GM18909 (cell line): Measurements from ENCODE around the gene FBXO41.
A peak's percentile ranks its signal among the peaks of the same experiment; 100 is the strongest.

ENCODE experiments used
- ATAC-seq: cut with Tn5 transposase; IDR thresholded peaks from one replicate; pipeline ENCODE4 v1.9.1; 2021; ENCODE audit warnings: mild to moderate bottlenecking; ENCODE audit not compliant: unreplicated experiment, poor library complexity

The FBXO41 gene, protein sequence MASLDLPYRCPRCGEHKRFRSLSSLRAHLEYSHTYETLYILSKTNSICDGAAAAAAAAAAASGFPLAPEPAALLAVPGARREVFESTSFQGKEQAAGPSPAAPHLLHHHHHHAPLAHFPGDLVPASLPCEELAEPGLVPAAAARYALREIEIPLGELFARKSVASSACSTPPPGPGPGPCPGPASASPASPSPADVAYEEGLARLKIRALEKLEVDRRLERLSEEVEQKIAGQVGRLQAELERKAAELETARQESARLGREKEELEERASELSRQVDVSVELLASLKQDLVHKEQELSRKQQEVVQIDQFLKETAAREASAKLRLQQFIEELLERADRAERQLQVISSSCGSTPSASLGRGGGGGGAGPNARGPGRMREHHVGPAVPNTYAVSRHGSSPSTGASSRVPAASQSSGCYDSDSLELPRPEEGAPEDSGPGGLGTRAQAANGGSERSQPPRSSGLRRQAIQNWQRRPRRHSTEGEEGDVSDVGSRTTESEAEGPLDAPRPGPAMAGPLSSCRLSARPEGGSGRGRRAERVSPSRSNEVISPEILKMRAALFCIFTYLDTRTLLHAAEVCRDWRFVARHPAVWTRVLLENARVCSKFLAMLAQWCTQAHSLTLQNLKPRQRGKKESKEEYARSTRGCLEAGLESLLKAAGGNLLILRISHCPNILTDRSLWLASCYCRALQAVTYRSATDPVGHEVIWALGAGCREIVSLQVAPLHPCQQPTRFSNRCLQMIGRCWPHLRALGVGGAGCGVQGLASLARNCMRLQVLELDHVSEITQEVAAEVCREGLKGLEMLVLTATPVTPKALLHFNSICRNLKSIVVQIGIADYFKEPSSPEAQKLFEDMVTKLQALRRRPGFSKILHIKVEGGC

GRCh38 chr2:73284296-73285158 lies at the start of gene FBXO41:
FBXO41 (minus strand) TSS chr2:73284478; CDS start chr2:73269630, 14,848 bp downstream.
- peak; percentile 69 for ATAC-seq

DNA sequence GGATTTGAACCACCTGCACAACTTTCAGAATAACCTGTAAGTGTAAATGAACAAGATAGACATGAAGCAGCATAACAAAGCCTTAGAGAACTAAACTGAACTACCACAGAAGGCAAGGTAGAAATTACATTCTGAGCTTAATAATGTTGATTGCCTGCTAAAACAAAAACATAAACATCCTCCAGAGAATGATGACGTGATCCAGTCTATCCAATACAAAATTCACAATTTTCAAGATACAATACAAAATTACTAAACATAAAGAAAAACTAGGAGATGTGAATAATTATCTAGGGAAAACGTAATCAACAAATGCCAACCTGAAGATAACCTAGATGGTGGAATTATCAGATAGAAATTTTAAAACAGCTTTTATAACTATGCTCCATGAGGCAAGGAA lies 49.8 kb upstream of the FBXO41 start:
- no peak for ATAC-seq

DNA sequence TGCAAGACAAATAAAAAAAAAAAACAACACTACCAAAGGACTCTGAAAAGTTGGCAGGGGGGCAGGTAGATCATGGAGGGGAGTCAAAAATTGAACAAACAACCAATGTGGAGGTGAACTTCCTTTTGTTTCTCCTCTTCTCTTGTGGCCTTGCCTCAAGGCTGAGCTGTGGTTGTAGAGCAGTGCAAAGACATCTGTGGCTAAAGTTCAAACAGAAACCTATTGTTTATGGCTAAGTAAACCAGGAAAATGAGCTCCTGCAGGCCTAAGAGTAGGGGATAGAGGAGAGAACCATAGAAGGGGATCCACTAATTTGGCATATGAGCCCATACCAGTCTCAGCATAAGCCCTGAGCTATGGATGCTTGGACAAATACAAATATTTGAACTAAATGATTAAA lies 49.3 kb upstream of the FBXO41 start:
- ATAC-seq: no peak

GRCh38 chr2:73324126-73324725 lies 39.9 kb upstream of the FBXO41 start:
- no peak for ATAC-seq

GRCh38 chr2:73323551-73323950 lies 39.3 kb upstream of the FBXO41 start:
- ATAC-seq: no peak

DNA sequence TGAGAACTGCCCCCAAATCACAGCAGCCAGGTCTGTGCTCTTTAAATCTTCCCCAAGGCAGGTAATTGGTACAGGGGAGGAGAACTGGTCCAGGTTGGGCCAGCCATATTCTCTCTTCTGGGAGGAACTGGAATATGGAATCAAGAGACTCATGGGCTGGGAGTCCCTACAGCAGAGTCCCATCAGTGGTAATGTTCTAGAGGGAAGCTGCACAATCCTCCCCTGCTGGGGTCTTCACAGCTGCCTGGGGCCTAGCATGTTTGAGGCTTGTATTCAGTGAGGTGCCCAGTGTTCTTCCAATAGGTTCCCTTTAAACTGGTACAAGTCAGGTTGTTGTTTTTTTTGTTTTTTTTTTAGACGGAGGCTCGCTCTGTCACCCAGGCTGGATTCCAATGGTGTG lies 30.2 kb upstream of the FBXO41 start:
- no peak for ATAC-seq

- ATAC-seq: no peak
Observed at GRCh38 chr2:73307720-73308119, 23.4 kb upstream of the FBXO41 start.

DNA sequence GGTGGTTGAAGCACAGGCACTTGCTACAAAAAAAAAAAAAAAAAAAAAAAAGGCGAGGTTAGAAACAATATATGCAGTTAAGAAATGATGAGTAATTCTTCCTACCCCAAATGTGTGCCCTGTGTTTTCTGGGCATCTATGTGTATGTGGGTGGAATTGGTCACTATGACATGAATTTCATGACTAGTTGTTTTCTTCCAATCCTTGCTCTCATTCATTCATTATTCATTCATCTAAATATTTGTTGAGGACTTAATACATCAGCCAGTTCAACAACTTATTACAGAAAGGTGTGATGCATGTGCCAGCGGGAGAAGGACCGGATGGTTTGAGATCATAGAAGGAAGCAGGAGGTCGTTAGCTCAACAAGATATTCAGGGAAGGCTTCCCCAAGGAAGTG lies 17.4 kb upstream of the FBXO41 start:
- no peak for ATAC-seq

DNA sequence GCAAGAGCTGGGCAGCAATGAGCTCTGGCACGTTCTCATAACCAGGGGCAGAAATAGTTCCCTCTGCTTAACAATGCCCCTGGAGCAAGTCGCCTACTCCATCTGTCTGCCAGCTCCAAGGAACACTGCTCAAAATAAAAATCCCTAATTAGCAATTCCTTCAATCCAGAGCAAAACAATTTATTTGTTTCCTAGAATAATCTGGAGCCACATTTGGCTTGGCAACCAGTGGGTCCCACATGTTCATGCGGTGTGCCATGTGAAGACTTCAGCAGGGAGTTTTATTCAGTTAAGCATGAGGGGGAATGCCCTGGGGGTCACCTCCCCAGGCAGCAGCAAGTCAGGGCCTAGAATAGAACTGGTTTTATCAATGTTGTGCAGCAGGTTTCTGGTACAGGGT lies 16.6 kb upstream of the FBXO41 start:
- ATAC-seq: no peak

DNA sequence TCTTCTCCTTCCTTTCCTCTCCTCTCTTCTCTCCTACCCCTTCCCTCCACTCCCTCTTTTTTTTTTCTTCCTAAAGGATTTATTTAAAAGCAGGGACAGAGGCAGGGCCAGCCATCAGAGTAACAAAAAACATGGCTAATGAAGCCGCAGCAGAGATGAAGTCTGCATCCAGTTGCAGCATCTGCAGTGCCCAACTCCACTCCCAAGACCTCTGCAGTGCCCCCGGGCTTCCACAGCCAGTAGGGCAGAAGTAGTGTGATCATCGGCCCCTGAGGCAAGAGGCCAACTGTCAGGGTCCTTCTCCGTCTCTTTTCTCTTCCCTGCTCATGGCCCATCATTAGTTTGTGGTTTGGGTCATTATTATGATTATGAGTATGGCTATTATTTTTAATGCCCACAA lies 13.3 kb upstream of the FBXO41 start:
- ATAC-seq: no peak

- no peak for ATAC-seq
Observed at GRCh38 chr2:73297151-73297559, 12.9 kb upstream of the FBXO41 start.

GRCh38 chr2:73295751-73296400 lies 11.6 kb upstream of the FBXO41 start:
- ATAC-seq: no peak

DNA sequence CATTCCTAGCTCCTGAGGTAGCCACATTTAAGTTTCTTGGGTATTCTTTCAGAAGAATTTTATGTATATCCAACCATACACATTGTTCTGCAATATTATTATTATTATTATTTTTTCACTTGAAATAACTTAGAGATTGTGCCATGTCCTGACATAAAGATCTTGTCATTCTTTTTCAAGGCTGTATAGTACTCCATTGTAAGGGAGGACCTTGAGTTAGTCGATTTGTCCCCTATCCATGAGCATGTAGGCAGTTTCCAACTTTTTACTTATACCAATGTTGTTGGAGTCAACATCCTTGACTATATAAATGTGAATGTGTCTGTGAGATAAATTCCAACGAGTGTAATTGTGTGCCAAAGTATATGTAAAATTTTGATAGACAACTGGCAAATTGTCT lies 10.0 kb upstream of the FBXO41 start:
- no peak for ATAC-seq

- peak; percentile 87 for ATAC-seq
Observed at GRCh38 chr2:73293534-73294171, 9.4 kb upstream of the FBXO41 start, which contains the start of gene EGR4. EGR4 (minus strand) TSS chr2:73293548; CDS start chr2:73293317, 231 bp downstream.

DNA sequence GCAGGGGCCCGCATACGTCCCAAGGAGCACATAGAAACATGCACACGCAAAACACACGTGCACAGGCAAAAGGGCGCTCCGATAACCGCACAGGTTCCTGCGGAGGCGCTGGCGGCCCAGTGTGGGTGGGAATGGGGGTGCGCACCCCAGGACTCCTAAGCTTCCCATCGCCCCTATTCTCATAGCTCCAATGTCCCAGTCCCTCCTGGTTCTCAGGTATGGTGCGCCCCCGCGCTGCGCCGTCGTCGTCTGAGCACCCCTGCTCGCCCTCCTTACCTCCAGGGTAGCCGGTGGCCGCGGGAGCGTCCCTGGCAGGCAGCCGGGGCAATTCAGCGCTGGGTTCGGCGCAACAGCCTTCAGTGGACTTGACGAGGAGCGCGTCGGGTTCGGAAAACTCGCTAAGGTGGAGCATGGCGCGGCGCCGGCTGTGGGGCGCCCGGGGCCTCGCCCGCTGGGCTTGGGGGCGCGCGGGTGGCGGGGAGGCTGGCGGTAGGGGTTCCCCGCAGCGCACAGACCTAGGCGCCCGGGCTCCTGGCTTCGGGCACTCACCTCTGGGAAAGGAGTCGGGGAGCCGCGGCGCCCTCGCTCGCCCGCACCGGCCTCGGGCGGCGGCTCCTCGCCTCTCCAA lies 8.7 kb upstream of the FBXO41 start:
- peak; percentile 1 for ATAC-seq

GRCh38 chr2:73292316-73292905 lies 8.1 kb upstream of the FBXO41 start:
- no peak for ATAC-seq

- ATAC-seq: peak; percentile 10
Observed at GRCh38 chr2:73291461-73292315, 7.4 kb upstream of the FBXO41 start.
